ENCODE measurements around the gene DNAJB8. TPM values are rescaled to one million over a fixed set of nuclear protein-coding genes. Genes with fewer than 3 reads are reported as not detected.

Gene DNAJB8
- total and polyA plus RNA-seq, 2 donors, result not detected

- Histone ChIP-seq H3K4me1 (ENCODE audit: control insufficient read depth in 2 of 2, insufficient read depth in 2 of 2, low read length in 2 of 2) (peaks cover 0 to 5% of the 10 kb centered on the region in 2 donors), H3K27me3 (ENCODE audit: control insufficient read depth in 2 of 2, insufficient read depth in 1 of 2, low read length in 1 of 2) (peaks cover 34 to 76% of the 10 kb centered on the region in 2 donors), H3K27ac (ENCODE audit: low read depth in 1 of 2, low read length in 1 of 2) (no peak overlapping the region), H3K4me3 (ENCODE audit: low read length in 2 of 2) (no peak overlapping the region), H3K9me3 (ENCODE audit: control insufficient read depth in 2 of 2, insufficient read depth in 1 of 2, low read length in 1 of 2) (peaks cover 0 to 7% of the 10 kb centered on the region in 2 donors), H3K36me3 (ENCODE audit: control insufficient read depth in 2 of 2, insufficient read depth in 2 of 2, low read length in 1 of 2) (no peaks in the 10 kb centered on the region)
- 97% methylated on average over 3 of the region's 3 CpGs for WGBS
- DNase-seq (ENCODE audit: low read depth in 6 of 9, low spot score in 9 of 9), result no peak
These were observed 30.5 kb downstream of the DNAJB8 start for GRCh38 chr3:128436214-128436613.

- H3K27me3 ChIP-seq (ENCODE audit: control insufficient read depth in 2 of 2, insufficient read depth in 1 of 2, low read length in 1 of 2), result peaks cover 39 to 79% of the 10 kb centered on the region in 2 donors
- no peaks in the 10 kb centered on the region for H3K36me3 ChIP-seq (ENCODE audit: control insufficient read depth in 2 of 2, insufficient read depth in 2 of 2, low read length in 1 of 2)
- 94% methylated on average over 5 of the region's 5 CpGs for WGBS
These were observed 31.1 kb downstream of the DNAJB8 start for GRCh38 chr3:128435561-128435960.

DNA sequence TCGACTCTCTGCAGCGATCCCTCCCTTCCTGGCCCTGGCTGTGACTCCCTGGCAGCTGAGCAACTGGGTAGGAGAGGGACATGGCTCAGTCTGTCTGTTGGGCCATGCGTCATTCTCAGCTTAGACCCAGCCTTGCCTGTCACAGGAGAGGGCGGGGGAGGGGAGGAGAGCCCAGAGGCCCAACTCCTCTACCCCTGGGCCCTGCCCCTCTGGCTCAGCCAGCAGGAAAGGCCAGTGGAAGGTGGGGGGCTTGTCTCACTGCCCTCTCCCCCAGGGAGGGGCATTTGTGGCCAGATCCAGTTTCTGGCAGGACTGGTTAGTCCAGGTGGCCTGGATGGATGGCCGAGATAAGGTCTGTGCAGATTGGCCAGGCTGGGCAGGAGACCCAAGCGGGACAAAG, 31.6 kb downstream of the DNAJB8 start:
- Histone ChIP-seq H3K4me1 (ENCODE audit: control insufficient read depth in 2 of 2, insufficient read depth in 2 of 2, low read length in 2 of 2) (peaks cover 0 to 5% of the 10 kb centered on the region in 2 donors), H3K9me3 (ENCODE audit: control insufficient read depth in 2 of 2, insufficient read depth in 1 of 2, low read length in 1 of 2) (peaks cover 0 to 7% of the 10 kb centered on the region in 2 donors)

More at GRCh38 chr3:128435561-128435960, 31.1 kb downstream of the DNAJB8 start:
- DNase-seq (ENCODE audit: low read depth in 6 of 9, low spot score in 9 of 9), result no peak
- peaks cover 0 to 5% of the 10 kb centered on the region in 2 donors for H3K4me1 ChIP-seq (ENCODE audit: control insufficient read depth in 2 of 2, insufficient read depth in 2 of 2, low read length in 2 of 2)
- H3K9me3 ChIP-seq (ENCODE audit: control insufficient read depth in 2 of 2, insufficient read depth in 1 of 2, low read length in 1 of 2), result peaks cover 0 to 7% of the 10 kb centered on the region in 2 donors
- H3K27ac ChIP-seq (ENCODE audit: low read depth in 1 of 2, low read length in 1 of 2), result no peak overlapping the region
- H3K4me3 ChIP-seq (ENCODE audit: low read length in 2 of 2), result no peak overlapping the region

GRCh38 chr3:128434524-128434923, 32.2 kb downstream of the DNAJB8 start:
- no peak for DNase-seq (ENCODE audit: low read depth in 6 of 9, low spot score in 9 of 9)
- Histone ChIP-seq H3K27me3 (ENCODE audit: control insufficient read depth in 2 of 2, insufficient read depth in 1 of 2, low read length in 1 of 2) (peaks cover 39 to 84% of the 10 kb centered on the region in 2 donors), H3K27ac (ENCODE audit: low read depth in 1 of 2, low read length in 1 of 2) (no peak overlapping the region), H3K4me3 (ENCODE audit: low read length in 2 of 2) (no peak overlapping the region), H3K4me1 (ENCODE audit: control insufficient read depth in 2 of 2, insufficient read depth in 2 of 2, low read length in 2 of 2) (peaks cover 0 to 5% of the 10 kb centered on the region in 2 donors), H3K36me3 (ENCODE audit: control insufficient read depth in 2 of 2, insufficient read depth in 2 of 2, low read length in 1 of 2) (no peaks in the 10 kb centered on the region), H3K9me3 (ENCODE audit: control insufficient read depth in 2 of 2, insufficient read depth in 1 of 2, low read length in 1 of 2) (peaks cover 0 to 7% of the 10 kb centered on the region in 2 donors)
- WGBS, result 95% methylated on average over 2 of the region's 2 CpGs

More for the DNA sequence above, 31.6 kb downstream of the DNAJB8 start:
- DNase-seq (ENCODE audit: low read depth in 6 of 9, low spot score in 9 of 9), result no peak
- H3K4me3 ChIP-seq (ENCODE audit: low read length in 2 of 2), result no peak overlapping the region
- WGBS, result 94% methylated on average over 6 of the region's 6 CpGs
- peaks cover 39 to 79% of the 10 kb centered on the region in 2 donors for H3K27me3 ChIP-seq (ENCODE audit: control insufficient read depth in 2 of 2, insufficient read depth in 1 of 2, low read length in 1 of 2)
- no peaks in the 10 kb centered on the region for H3K36me3 ChIP-seq (ENCODE audit: control insufficient read depth in 2 of 2, insufficient read depth in 2 of 2, low read length in 1 of 2)
- no peak overlapping the region for H3K27ac ChIP-seq (ENCODE audit: low read depth in 1 of 2, low read length in 1 of 2)

GRCh38 chr3:128433837-128434165, 32.9 kb downstream of the DNAJB8 start:
- Histone ChIP-seq H3K36me3 (ENCODE audit: control insufficient read depth in 2 of 2, insufficient read depth in 2 of 2, low read length in 1 of 2) (no peaks in the 10 kb centered on the region), H3K9me3 (ENCODE audit: control insufficient read depth in 2 of 2, insufficient read depth in 1 of 2, low read length in 1 of 2) (peaks cover 0 to 7% of the 10 kb centered on the region in 2 donors), H3K27me3 (ENCODE audit: control insufficient read depth in 2 of 2, insufficient read depth in 1 of 2, low read length in 1 of 2) (peaks cover 39 to 79% of the 10 kb centered on the region in 2 donors), H3K4me1 (ENCODE audit: control insufficient read depth in 2 of 2, insufficient read depth in 2 of 2, low read length in 2 of 2) (peaks cover 0 to 5% of the 10 kb centered on the region in 2 donors), H3K27ac (ENCODE audit: low read depth in 1 of 2, low read length in 1 of 2) (no peak overlapping the region), H3K4me3 (ENCODE audit: low read length in 2 of 2) (no peak overlapping the region)
- DNase-seq (ENCODE audit: low read depth in 6 of 9, low spot score in 9 of 9), result no peak
- WGBS, result 73% methylated on average over 2 of the region's 2 CpGs

- no peak for DNase-seq (ENCODE audit: low read depth in 6 of 9, low spot score in 9 of 9)
- no peak overlapping the region for H3K27ac ChIP-seq (ENCODE audit: low read depth in 1 of 2, low read length in 1 of 2)
- H3K27me3 ChIP-seq (ENCODE audit: control insufficient read depth in 2 of 2, insufficient read depth in 1 of 2, low read length in 1 of 2), result peaks cover 39 to 80% of the 10 kb centered on the region in 2 donors
- peaks cover 0 to 5% of the 10 kb centered on the region in 2 donors for H3K4me1 ChIP-seq (ENCODE audit: control insufficient read depth in 2 of 2, insufficient read depth in 2 of 2, low read length in 2 of 2)
- H3K9me3 ChIP-seq (ENCODE audit: control insufficient read depth in 2 of 2, insufficient read depth in 1 of 2, low read length in 1 of 2), result peaks cover 0 to 7% of the 10 kb centered on the region in 2 donors
- WGBS, result 17% methylated on average over 53 of the region's 53 CpGs
- H3K4me3 ChIP-seq (ENCODE audit: low read length in 2 of 2), result peak overlapping the region in 1 of 2 donors; percentile 30
- no peaks in the 10 kb centered on the region for H3K36me3 ChIP-seq (ENCODE audit: control insufficient read depth in 2 of 2, insufficient read depth in 2 of 2, low read length in 1 of 2)
These were observed 33.5 kb downstream of the DNAJB8 start for GRCh38 chr3:128432971-128433836.

DNA sequence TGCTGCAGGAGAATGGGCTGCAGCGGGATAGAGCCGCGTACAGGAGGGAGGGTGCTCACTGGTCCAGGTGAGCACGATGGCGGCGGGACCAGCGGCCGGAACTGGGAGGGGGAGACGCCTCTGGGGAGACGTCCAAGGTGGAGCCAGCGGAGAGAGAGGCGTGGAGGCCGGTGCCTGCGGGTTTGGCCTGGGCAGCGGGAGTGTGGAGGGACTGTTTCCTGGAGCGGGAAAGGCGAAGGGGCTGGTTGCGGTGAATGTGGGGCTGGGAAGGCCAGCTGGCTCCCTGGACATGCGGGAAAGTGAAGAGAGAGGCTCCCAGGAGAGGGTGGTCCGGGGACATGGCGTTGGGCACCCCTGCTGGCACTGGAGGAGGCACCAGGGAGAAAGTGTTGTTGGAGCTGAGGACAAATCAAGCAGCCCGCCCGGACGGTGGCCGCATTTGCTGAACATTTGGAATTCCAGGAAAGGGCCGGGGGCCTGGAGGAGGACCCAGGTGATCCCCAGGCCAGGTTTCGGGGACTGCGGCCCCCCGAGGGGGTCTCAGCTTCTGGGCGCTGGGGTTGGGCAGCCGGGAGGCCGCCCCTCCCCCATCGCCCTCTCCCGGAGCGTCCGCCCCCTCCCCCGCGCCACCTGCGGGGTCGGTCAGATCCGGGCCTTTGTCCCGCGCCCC, 34.3 kb downstream of the DNAJB8 start:
- peaks cover 42 to 85% of the 10 kb centered on the region in 2 donors for H3K27me3 ChIP-seq (ENCODE audit: control insufficient read depth in 2 of 2, insufficient read depth in 1 of 2, low read length in 1 of 2)

DNA sequence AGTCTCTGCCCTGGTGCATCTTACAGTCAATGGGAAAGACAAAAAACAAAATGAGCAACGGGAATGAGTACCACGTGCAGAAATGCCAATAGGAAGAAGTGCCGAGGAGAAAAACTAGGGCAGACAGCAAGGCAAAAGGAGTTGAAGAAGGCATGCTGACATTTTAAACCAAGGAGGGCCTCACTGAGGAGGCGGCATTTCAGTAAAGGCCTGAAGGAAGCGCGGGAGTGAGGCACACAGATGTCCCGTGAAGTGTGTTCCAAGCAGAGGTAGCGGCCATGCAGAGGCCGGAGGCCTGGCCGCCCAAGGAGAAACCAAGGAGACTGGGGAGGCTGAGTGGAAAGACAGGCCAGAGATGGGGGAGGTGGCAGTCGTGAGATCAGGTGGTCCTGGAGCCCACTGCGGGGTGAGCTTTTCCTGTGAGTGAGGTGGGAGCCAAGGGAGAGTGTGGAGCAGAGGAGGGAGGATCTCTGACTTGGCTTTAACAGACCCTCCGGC, 34.8 kb downstream of the DNAJB8 start:
- 90% methylated on average over 13 of the region's 13 CpGs for WGBS
- Histone ChIP-seq H3K4me3 (ENCODE audit: low read length in 2 of 2) (no peak overlapping the region), H3K4me1 (ENCODE audit: control insufficient read depth in 2 of 2, insufficient read depth in 2 of 2, low read length in 2 of 2) (peaks cover 0 to 5% of the 10 kb centered on the region in 2 donors), H3K9me3 (ENCODE audit: control insufficient read depth in 2 of 2, insufficient read depth in 1 of 2, low read length in 1 of 2) (peaks cover 0 to 7% of the 10 kb centered on the region in 2 donors), H3K36me3 (ENCODE audit: control insufficient read depth in 2 of 2, insufficient read depth in 2 of 2, low read length in 1 of 2) (no peaks in the 10 kb centered on the region), H3K27me3 (ENCODE audit: control insufficient read depth in 2 of 2, insufficient read depth in 1 of 2, low read length in 1 of 2) (peaks cover 48 to 88% of the 10 kb centered on the region in 2 donors), H3K27ac (ENCODE audit: low read depth in 1 of 2, low read length in 1 of 2) (no peak overlapping the region)
- no peak for DNase-seq (ENCODE audit: low read depth in 6 of 9, low spot score in 9 of 9)

More for the DNA sequence above, 34.3 kb downstream of the DNAJB8 start:
- no peak for DNase-seq (ENCODE audit: low read depth in 6 of 9, low spot score in 9 of 9)
- Histone ChIP-seq H3K36me3 (ENCODE audit: control insufficient read depth in 2 of 2, insufficient read depth in 2 of 2, low read length in 1 of 2) (no peaks in the 10 kb centered on the region), H3K27ac (ENCODE audit: low read depth in 1 of 2, low read length in 1 of 2) (no peak overlapping the region), H3K4me1 (ENCODE audit: control insufficient read depth in 2 of 2, insufficient read depth in 2 of 2, low read length in 2 of 2) (peaks cover 0 to 5% of the 10 kb centered on the region in 2 donors), H3K9me3 (ENCODE audit: control insufficient read depth in 2 of 2, insufficient read depth in 1 of 2, low read length in 1 of 2) (peaks cover 0 to 7% of the 10 kb centered on the region in 2 donors), H3K4me3 (ENCODE audit: low read length in 2 of 2) (peak overlapping the region in 1 of 2 donors; percentile 30)
- WGBS, result 15% methylated on average over 43 of the region's 43 CpGs

GRCh38 chr3:128430731-128431130, 36.0 kb downstream of the DNAJB8 start:
- peaks cover 0 to 7% of the 10 kb centered on the region in 2 donors for H3K9me3 ChIP-seq (ENCODE audit: control insufficient read depth in 2 of 2, insufficient read depth in 1 of 2, low read length in 1 of 2)
- H3K27me3 ChIP-seq (ENCODE audit: control insufficient read depth in 2 of 2, insufficient read depth in 1 of 2, low read length in 1 of 2), result peaks cover 49 to 90% of the 10 kb centered on the region in 2 donors
- peaks cover 3 to 12% of the 10 kb centered on the region in 2 donors for H3K4me1 ChIP-seq (ENCODE audit: control insufficient read depth in 2 of 2, insufficient read depth in 2 of 2, low read length in 2 of 2)
- H3K4me3 ChIP-seq (ENCODE audit: low read length in 2 of 2), result no peak overlapping the region
- no peak overlapping the region for H3K27ac ChIP-seq (ENCODE audit: low read depth in 1 of 2, low read length in 1 of 2)
- no peak for DNase-seq (ENCODE audit: low read depth in 6 of 9, low spot score in 9 of 9)
- no peaks in the 10 kb centered on the region for H3K36me3 ChIP-seq (ENCODE audit: control insufficient read depth in 2 of 2, insufficient read depth in 2 of 2, low read length in 1 of 2)
- 92% methylated on average over 8 of the region's 8 CpGs for WGBS
